HepG2 (cell line): ENCODE data around the gene PDLIM7. TPM values are rescaled to one million over a fixed set of nuclear protein-coding genes. Genes with fewer than 3 reads are reported as not detected.

Experiments used
- ATAC-seq: fragments of 200-7000 bp; cut with Tn5 transposase; 3 replicates; pipeline ENCODE4 v1.9.1; 2020; ENCODE audit warnings: mild to moderate bottlenecking, moderate library complexity
- BruUV-seq: library from RNA; stranded (reverse); fragments of 400-500 nt; replicated peaks from 2 replicates; lab custom pipeline; 2021; lab: Mats Ljungman, UMichigan
- CTCF ChIA-PET: fragments of 300-600 bp; formaldehyde crosslinking; extraction: SDS; loops from one replicate; lab custom pipeline; 2021; ENCODE audit warnings: low total read pairs, inconsistent platforms, low intra/inter-chr PET ratio; lab: Yijun Ruan, JAX
- POLR2A ChIA-PET: fragments of 350-600 bp; sonication (Branson Sonifier 250); formaldehyde crosslinking; loops from one replicate; lab custom pipeline; 2020; ENCODE audit warnings: antibody characterized with exemption, inconsistent platforms; lab: Yijun Ruan, JAX
- DNase-seq: peaks from one replicate; pipeline ENCODE4 v3.0.0-alpha.2; 2015; ENCODE audit warnings: low spot score
- FAIRE-seq: peaks from 3 replicates; lab custom pipeline; 2011; peaks lifted over from hg19 to GRCh38; lab: Jason Lieb, UNC
- H2AFZ ChIP-seq: one replicate; pipeline ENCODE4 v1.6.1; 2011; ENCODE audit warnings: low read length, inconsistent platforms
- H3K27ac ChIP-seq: fragments of 300-600 bp; 3 replicates; pipeline ENCODE4 v1.8.0; 2011; ENCODE audit warnings: mixed run types, mild to moderate bottlenecking, mixed read lengths, low read length, inconsistent platforms; ENCODE audit not compliant: insufficient read depth; ENCODE audit errors: extremely low read length
- H3K27me3 ChIP-seq, 2 experiments: fragments of 200-600 bp in 1 of 2; 2 replicates in 1 of 2; 3 replicates in 1 of 2; pipeline versions ENCODE4 v1.6.0 to v1.8.0; 2011; ENCODE audit warnings: low read length in 2 of 2, mild to moderate bottlenecking in 2 of 2, moderate library complexity in 2 of 2, inconsistent platforms in 1 of 2; ENCODE audit not compliant: insufficient read depth in 2 of 2, control insufficient read depth in 1 of 2
- H3K36me3 ChIP-seq, 2 experiments: fragments of 200-600 bp in 1 of 2; replicated peaks in 1 of 2; 2 replicates in 1 of 2; 3 replicates in 1 of 2; pipeline versions ENCODE4 v1.5.1 to v1.8.0; 2011; ENCODE audit warnings: low read length in 2 of 2, inconsistent platforms in 1 of 2; ENCODE audit not compliant: insufficient read depth in 2 of 2, control insufficient read depth in 1 of 2
- H3K4me1 ChIP-seq: 2 replicates; pipeline ENCODE4 v1.5.1; 2012; ENCODE audit warnings: low read length, inconsistent platforms; ENCODE audit not compliant: insufficient read depth
- H3K4me2 ChIP-seq: 2 replicates; pipeline ENCODE4 v1.6.0; 2011; ENCODE audit warnings: low read depth, low read length, inconsistent platforms
- H3K4me3 ChIP-seq, 3 experiments: fragments of 200-600 bp in 1 of 3; sonication (generic), shearing (Covaris generic) in 1 of 3; replicated peaks in 1 of 3; 2 replicates each; pipeline ENCODE4 v1.5.1; 2011 to 2016; ENCODE audit warnings: low read length in 3 of 3, inconsistent platforms in 2 of 3, low read depth in 2 of 3, mild to moderate bottlenecking in 2 of 3, control low read depth in 1 of 3, mixed read lengths in 1 of 3; ENCODE audit not compliant: insufficient read depth in 1 of 3
- H3K79me2 ChIP-seq: one replicate; pipeline ENCODE4 v1.6.1; 2011; ENCODE audit warnings: low read length, inconsistent platforms; ENCODE audit not compliant: insufficient read depth
- H3K9ac ChIP-seq: 2 replicates; pipeline ENCODE4 v1.6.0; 2011; ENCODE audit warnings: mild to moderate bottlenecking, low read depth, low read length, inconsistent platforms; ENCODE audit not compliant: insufficient read depth
- H3K9me3 ChIP-seq: 2 replicates; pipeline ENCODE4 v1.5.1; 2012; ENCODE audit warnings: mild to moderate bottlenecking, low read length
- H4K20me1 ChIP-seq: 2 replicates; pipeline ENCODE4 v1.6.0; 2011; ENCODE audit warnings: inconsistent platforms, mild to moderate bottlenecking, low read length, moderate library complexity; ENCODE audit not compliant: insufficient read depth
- AGO1 ChIP-seq: fragments of 200-400 bp; formaldehyde crosslinking; IDR thresholded peaks from 2 replicates; pipeline ENCODE4 v1.6.1; 2017; ENCODE audit warnings: mild to moderate bottlenecking, low read depth, low read length, moderate library complexity; ENCODE audit not compliant: poor library complexity, severe bottlenecking
- ATF1 ChIP-seq: IDR thresholded peaks from 2 replicates; pipeline ENCODE4 v1.6.1; 2016; ENCODE audit warnings: mild to moderate bottlenecking, control low read depth
- CHD2 ChIP-seq: IDR thresholded peaks from 2 replicates; pipeline ENCODE4 v1.6.1; 2011; ENCODE audit warnings: low read depth, low read length, improper control_type of control experiment
- EP300 ChIP-seq, 3 experiments: sonication (generic) in 1 of 3; formaldehyde crosslinking in 1 of 3; IDR thresholded peaks; 2 replicates each; pipeline versions ENCODE4 v1.5.1 to v1.6.1; 2011 to 2020; ENCODE audit warnings: low read depth in 2 of 3, low read length in 2 of 3, borderline replicate concordance in 1 of 3, improper control_type of control experiment in 1 of 3, mild to moderate bottlenecking in 1 of 3, missing genetic modification reagents in 1 of 3, moderate library complexity in 1 of 3
- FOSL2 ChIP-seq: sonication (generic); formaldehyde crosslinking; IDR thresholded peaks from 2 replicates; pipeline ENCODE4 v1.4.0; 2020; ENCODE audit warnings: missing genetic modification reagents
- GRHL1 ChIP-seq: sonication (generic); formaldehyde crosslinking; conservative IDR thresholded peaks from 2 replicates; pipeline ENCODE4 v1.8.0; 2022; ENCODE audit warnings: missing genetic modification reagents
- MNT ChIP-seq: fragments of 450-650 bp; IDR thresholded peaks from 2 replicates; pipeline ENCODE4 v1.6.1; 2016
- POLR2G ChIP-seq: fragments of 200-400 bp; formaldehyde crosslinking; IDR thresholded peaks from 2 replicates; pipeline ENCODE4 v1.6.1; 2018; ENCODE audit warnings: mild to moderate bottlenecking, low read depth, low read length, moderate library complexity
- SETDB1 ChIP-seq: sonication (generic); formaldehyde crosslinking; IDR thresholded peaks from 2 replicates; pipeline ENCODE4 v1.5.1; 2020; ENCODE audit warnings: missing genetic modification reagents, mild to moderate bottlenecking, borderline replicate concordance
- SP5 ChIP-seq: IDR thresholded peaks from 2 replicates; pipeline ENCODE4 v1.6.1; 2016; ENCODE audit warnings: low read depth, borderline replicate concordance
- SSRP1 ChIP-seq: IDR thresholded peaks from 2 replicates; pipeline ENCODE4 v1.6.1; 2016; ENCODE audit warnings: control low read depth
- TEAD3 ChIP-seq: optimal IDR thresholded peaks from 2 replicates; pipeline ENCODE3; 2016; ENCODE audit warnings: borderline replicate concordance
- ZNF563 ChIP-seq: sonication (generic); formaldehyde crosslinking; IDR thresholded peaks from 2 replicates; pipeline ENCODE4 v1.8.0; 2022; ENCODE audit warnings: mild to moderate bottlenecking, moderate library complexity, missing genetic modification reagents
- ZSCAN29 ChIP-seq: sonication (generic); formaldehyde crosslinking; conservative IDR thresholded peaks from 2 replicates; pipeline ENCODE4 v1.4.0; 2020; ENCODE audit warnings: mild to moderate bottlenecking, missing genetic modification reagents
- WGBS: methylation state at CpG from one replicate; pipeline ENCODE4 v1.1.6; 2017; ENCODE audit warnings: low lambda C conversion rate; 5-methylcytosine and 5-hydroxymethylcytosine counted together
- in situ Hi-C: cut with HindIII; loops from 2 replicates; pipeline ENCODE4 v1.10.0; 2017; ENCODE audit warnings: low pct_unique_long_range_greater_than_20kb; ENCODE audit not compliant: extremely low pct_ligation_motif_present
- intact Hi-C: fragments of 100-400 bp; cut with micrococcal nuclease; formaldehyde crosslinking; loops from one replicate; pipeline ENCODE4 v1.10.0; 2022; ENCODE audit not compliant: unreplicated experiment
- polyA plus RNA-seq, 8 experiments: library from polyadenylated mRNA; depleted of rRNA in 3 of 8; stranded (reverse) in 7 of 8; unstranded in 1 of 8; fragments of >200 nt; fragmentation: Illumina TruSeq in 4 of 8; extraction: Trizol in 4 of 8; gene quantifications; 2 replicates each; pipeline versions ENCODE4 v1.2.1 to v1.2.3, GENCODE V29; 2011 to 2016; ENCODE audit warnings: low read depth in 4 of 8, missing spikeins in 1 of 8, mixed read lengths in 1 of 8; ENCODE audit not compliant: insufficient read depth in 1 of 8
- total RNA-seq, 5 experiments: library from RNA; depleted of rRNA; stranded (reverse); fragments of >200 nt; fragmentation: Illumina TruSeq; extraction: Trizol; gene quantifications; 2 replicates each; pipeline ENCODE4 v1.2.3, GENCODE V29; 2016; ENCODE audit warnings: low read depth in 1 of 5
- TF ChIP-seq, protein P1 (sequence below): IDR thresholded peaks from 2 replicates; pipeline ENCODE4 v1.6.1; 2012; ENCODE audit warnings: inconsistent platforms

PDLIM7 gene
- total and polyA plus RNA-seq, 2 of the 13 experiments (the other 11 are each of a cell fraction or from before 2014, with no cell fraction given), result 21.1 to 31.3 TPM

GRCh38 chr5:177444106-177445051 is 53.0 kb downstream of the PDLIM7 start:
- H4K20me1 ChIP-seq, result peaks cover 2% of the 10 kb centered on the region; the same call in 1 of the 2 replicates
- BruUV-seq, result no TSS peak
- WGBS, result 98% methylated on average over 7 of the region's 7 CpGs
- H3K9ac ChIP-seq, result no peak overlapping the region
- no peak overlapping the region for H2AFZ ChIP-seq
- ChIA-PET CTCF (no interaction called here), POLR2A (interaction anchor here (1.5 to 3.3 kb wide), 2 partner anchors 11 to 17 kb away, joined by 8 to 19 read pairs; partner anchors contain the start of gene GRK6)
- no peak for ATAC-seq
- H3K9me3 ChIP-seq, result no peaks in the 10 kb centered on the region
- no peak overlapping the region for H3K27ac ChIP-seq
- no peak overlapping the region for H3K4me2 ChIP-seq
- in situ Hi-C loops, result loop anchor here (5.0 kb wide), 1 partner anchor 132 kb away; the partner anchor contains the start of gene MXD3
- no peak for FAIRE-seq
- 0 out of 5 replicates have a peak, but pooled peaks cover 0 to 8% of the 10 kb centered on the region in 2 experiments for H3K36me3 ChIP-seq
- intact Hi-C loops, result loop anchor here (5.0 kb wide), 1 partner anchor 117 kb away; no protein-coding TSS in a partner anchor
- peaks cover 41% of the 10 kb centered on the region for H3K4me1 ChIP-seq
- DNase-seq, result no peak
- H3K27me3 ChIP-seq, result no peaks in the 10 kb centered on the region
- no peak overlapping the region for H3K4me3 ChIP-seq
- no peaks in the 10 kb centered on the region for H3K79me2 ChIP-seq
- peak; percentile 28 for TF ChIP-seq POLR2G
- no peak for TF ChIP-seq ZNF563 (CRISPR knock-in tag)
- no peak for TF ChIP-seq EP300 (IDR thresholded peaks at IDR 0.05; ENCODE audit: low read depth in 2 of 2, low read length in 2 of 2)
- TF ChIP-seq EP300 (CRISPR knock-in tag; IDR thresholded peaks at IDR 0.05; ENCODE audit: borderline replicate concordance), result no peak
- TF ChIP-seq ATF1 (CRISPR knock-in tag), result no peak
- TF ChIP-seq, protein P1, sequence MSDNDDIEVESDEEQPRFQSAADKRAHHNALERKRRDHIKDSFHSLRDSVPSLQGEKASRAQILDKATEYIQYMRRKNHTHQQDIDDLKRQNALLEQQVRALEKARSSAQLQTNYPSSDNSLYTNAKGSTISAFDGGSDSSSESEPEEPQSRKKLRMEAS, result 0 out of 2 replicates have a peak, but pooled peaks have one; percentile 8
- no peak for TF ChIP-seq MNT
- peak; percentile 18 for TF ChIP-seq TEAD3 (CRISPR knock-in tag)
- no peak for TF ChIP-seq CHD2
- no peak for TF ChIP-seq SETDB1 (CRISPR knock-in tag)
- peak; percentile 3 for TF ChIP-seq AGO1
- TF ChIP-seq ZSCAN29 (CRISPR knock-in tag), result no peak
- no peak for TF ChIP-seq SSRP1 (CRISPR knock-in tag)
- no peak for TF ChIP-seq FOSL2
- TF ChIP-seq GRHL1 (CRISPR knock-in tag), result no peak
- TF ChIP-seq SP5, result no peak
